Glutamatergic neuron (in vitro differentiated cells): ENCODE data around the gene RBM20. TPM values are rescaled to one million over a fixed set of nuclear protein-coding genes. Genes with fewer than 3 reads are reported as not detected.

ENCODE experiments used
- DNase-seq: peaks from one replicate; pipeline ENCODE4 v3.0.0; 2022
- H3K27ac Mint-ChIP-seq: one replicate; pipeline ENCODE4 v1.8.0; 2020; ENCODE audit warnings: mild to moderate bottlenecking, mixed read lengths, inconsistent platforms; ENCODE audit not compliant: unreplicated experiment
- H3K27me3 Mint-ChIP-seq: one replicate; pipeline ENCODE4 v1.8.0; 2020; ENCODE audit warnings: mild to moderate bottlenecking, moderate library complexity, mixed read lengths, inconsistent platforms; ENCODE audit not compliant: unreplicated experiment
- H3K36me3 Mint-ChIP-seq: one replicate; pipeline ENCODE4 v1.8.0; 2020; ENCODE audit warnings: mild to moderate bottlenecking, mixed read lengths, inconsistent platforms; ENCODE audit not compliant: unreplicated experiment
- H3K4me1 Mint-ChIP-seq: one replicate; pipeline ENCODE4 v1.8.0; 2020; ENCODE audit warnings: mild to moderate bottlenecking, low read depth, mixed read lengths, inconsistent platforms; ENCODE audit not compliant: unreplicated experiment
- H3K4me3 Mint-ChIP-seq: one replicate; pipeline ENCODE4 v1.8.0; 2020; ENCODE audit warnings: mild to moderate bottlenecking, mixed read lengths, inconsistent platforms; ENCODE audit not compliant: unreplicated experiment
- H3K9me3 Mint-ChIP-seq: one replicate; pipeline ENCODE4 v1.8.0; 2020; ENCODE audit warnings: mild to moderate bottlenecking, moderate library complexity, mixed read lengths, inconsistent platforms; ENCODE audit not compliant: unreplicated experiment
- CTCF ChIP-seq: fragments of 200-600 bp; sonication (generic); IDR thresholded peaks from one replicate; pipeline ENCODE4 v1.5.0; 2021; ENCODE audit not compliant: partially characterized antibody, unreplicated experiment
- total RNA-seq: library from RNA; stranded (reverse); fragmentation: NEBNext Ultra II Directional; extraction: Animal tissue kit (Norgen Biotek cat#: 25700); gene quantifications from one replicate; pipeline ENCODE4 v1.2.1, GENCODE V29; 2021; ENCODE audit not compliant: unreplicated experiment

Gene RBM20
- total RNA-seq, 1 donor from 2014 or later: 5.8 TPM

GRCh38 chr10:110872984-110873923 is 229.1 kb downstream of the RBM20 start:
- Mint-ChIP-seq H3K27me3 (peaks cover 11% of the 10 kb centered on the region), H3K36me3 (no peaks in the 10 kb centered on the region), H3K4me3 (peak overlapping the region; percentile 88), H3K4me1 (peaks cover 24% of the 10 kb centered on the region), H3K27ac (peak overlapping the region; percentile 78), H3K9me3 (peaks cover 15% of the 10 kb centered on the region)
- TF ChIP-seq CTCF: no peak
- no peak for DNase-seq

- H3K9me3 Mint-ChIP-seq: peaks cover 15% of the 10 kb centered on the region
- no peak for TF ChIP-seq CTCF
- H3K27me3 Mint-ChIP-seq: peaks cover 11% of the 10 kb centered on the region
- no peaks in the 10 kb centered on the region for H3K36me3 Mint-ChIP-seq
- H3K27ac Mint-ChIP-seq: peak overlapping the region; percentile 81
- H3K4me1 Mint-ChIP-seq: peaks cover 26% of the 10 kb centered on the region
- H3K4me3 Mint-ChIP-seq: peak overlapping the region; percentile 88
- DNase-seq: no peak
Observed at GRCh38 chr10:110873951-110874350, 229.8 kb downstream of the RBM20 start.

GRCh38 chr10:110876000-110876399 is 231.9 kb downstream of the RBM20 start:
- Mint-ChIP-seq H3K36me3 (no peaks in the 10 kb centered on the region), H3K27me3 (peaks cover 5% of the 10 kb centered on the region), H3K9me3 (peaks cover 6% of the 10 kb centered on the region), H3K27ac (no peak overlapping the region), H3K4me1 (peaks cover 19% of the 10 kb centered on the region), H3K4me3 (no peak overlapping the region)
- TF ChIP-seq CTCF: no peak
- no peak for DNase-seq

DNA sequence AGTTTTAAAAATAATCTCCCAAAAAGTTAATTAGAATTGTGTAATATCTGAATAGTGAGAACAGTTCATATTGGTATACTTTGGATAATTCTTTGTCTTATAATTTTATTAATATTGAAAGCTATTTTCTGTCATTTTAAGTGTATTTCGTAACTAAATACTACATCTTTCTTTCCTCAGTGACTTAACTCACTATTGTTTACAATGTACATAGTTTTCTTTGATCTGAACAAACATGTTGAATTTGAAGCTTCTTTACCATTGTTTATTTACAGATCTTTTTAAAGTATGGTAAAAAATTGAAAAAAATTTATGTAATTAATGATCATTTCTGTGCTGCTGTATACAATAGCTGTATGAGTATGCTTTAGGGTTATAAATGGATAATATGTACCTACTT is 232.7 kb downstream of the RBM20 start:
- no peaks in the 10 kb centered on the region for H3K27me3 Mint-ChIP-seq
- no peak for TF ChIP-seq CTCF
- H3K4me1 Mint-ChIP-seq: peaks cover 22% of the 10 kb centered on the region
- peaks cover 3% of the 10 kb centered on the region for H3K9me3 Mint-ChIP-seq
- H3K27ac Mint-ChIP-seq: no peak overlapping the region
- no peaks in the 10 kb centered on the region for H3K36me3 Mint-ChIP-seq
- no peak for DNase-seq
- H3K4me3 Mint-ChIP-seq: no peak overlapping the region

- Mint-ChIP-seq H3K9me3 (no peaks in the 10 kb centered on the region), H3K27ac (no peak overlapping the region), H3K36me3 (no peaks in the 10 kb centered on the region), H3K4me3 (peak overlapping the region; percentile 10), H3K4me1 (peaks cover 19% of the 10 kb centered on the region), H3K27me3 (no peaks in the 10 kb centered on the region)
- DNase-seq: no peak
- no peak for TF ChIP-seq CTCF
Observed at GRCh38 chr10:110880012-110880411, 235.9 kb downstream of the RBM20 start.
